ENCODE data around the gene C9orf72.

GRCh38 chr9:27591093-27591492 lies 17.8 kb upstream of the C9orf72 start:
- TF ChIP-seq CTCF (IDR thresholded peaks at IDR 0.05) = no peak
- no peak for TF ChIP-seq POLR2A (IDR thresholded peaks at IDR 0.05)
